Heart right ventricle (tissue), 16 donors: ENCODE measurements around the gene POLD3. TPM values are rescaled to one million over a fixed set of nuclear protein-coding genes. Genes with fewer than 3 reads are reported as not detected.
A peak's percentile ranks its signal among the peaks of the same experiment; 100 is the strongest.

Source experiments
- ATAC-seq, 8 donors: fragments of 200-7000 bp; cut with Tn5 transposase; one replicate each; pipeline ENCODE4 v1.9.1; 2020; ENCODE audit warnings: mild to moderate bottlenecking in 8 of 8, moderate library complexity in 8 of 8, moderate number of reproducible peaks in 1 of 8
- DNase-seq, 2 donors: peaks; one replicate each; pipeline ENCODE4 v3.0.0-alpha.2; 2020
- H3K27ac ChIP-seq, 10 donors: fragments of 200-600 bp; sonication (generic) in 2 of 10; one replicate each; pipeline versions ENCODE4 v1.5.0 to v1.8.0; 2020 to 2022; ENCODE audit warnings: mild to moderate bottlenecking in 3 of 10
- H3K27me3 ChIP-seq, 7 donors: fragments of 200-600 bp; one replicate each; pipeline ENCODE4 v1.8.0; 2021 to 2022; ENCODE audit warnings: mild to moderate bottlenecking in 2 of 7
- H3K36me3 ChIP-seq, 9 donors: fragments of 200-600 bp; sonication (generic) in 1 of 9; one replicate each; pipeline versions ENCODE4 v1.5.0 to v1.8.0; 2020 to 2022; ENCODE audit warnings: mild to moderate bottlenecking in 2 of 9
- H3K4me1 ChIP-seq, 9 donors: fragments of 200-600 bp; sonication (generic) in 1 of 9; one replicate each; pipeline versions ENCODE4 v1.5.0 to v1.8.0; 2020 to 2022; ENCODE audit warnings: mild to moderate bottlenecking in 4 of 9
- H3K4me3 ChIP-seq, 10 donors: fragments of 200-600 bp; sonication (generic) in 2 of 10; one replicate each; pipeline versions ENCODE4 v1.5.0 to v1.8.0; 2020 to 2022; ENCODE audit warnings: mild to moderate bottlenecking in 7 of 10, moderate library complexity in 2 of 10
- H3K9me3 ChIP-seq, 11 donors: fragments of 200-600 bp in 10 of 11; sonication (generic) in 2 of 11; one replicate each; pipeline versions ENCODE4 v1.5.0 to v1.8.0; 2013 to 2022; ENCODE audit warnings: mild to moderate bottlenecking in 2 of 11, control low read depth in 1 of 11, moderate library complexity in 1 of 11
- WGBS, 2 donors: extraction: QIAGEN DNeasy Blood & Tissue Kit; methylation state at CpG; one replicate each; pipeline ENCODE4 v1.1.7; 2013; ENCODE audit warnings: inconsistent platforms in 1 of 2; 5-methylcytosine and 5-hydroxymethylcytosine counted together
- intact Hi-C, 10 donors: fragments of 100-400 bp; cut with DNase I; formaldehyde crosslinking; loops; one replicate each; pipeline versions ENCODE4 v1.11.1 to v1.14.2; 2022
- polyA plus RNA-seq, 2 donors: library from polyadenylated mRNA; stranded (reverse); fragments of 200-250 nt; gene quantifications; one replicate each; pipeline ENCODE4 v1.2.3, GENCODE V29; 2013
- total RNA-seq, 10 donors: library from RNA; stranded (reverse); fragmentation: NEBNext Ultra II Directional in 3 of 10; extraction: Animal tissue kit (Norgen Biotek cat#: 25700) in 3 of 10; gene quantifications; one replicate each; pipeline versions ENCODE4 v1.2.1 to v1.2.4, GENCODE V29; 2021 to 2023
- TF ChIP-seq, protein P1 (sequence below), 9 donors: fragments of 200-600 bp; sonication (generic) in 2 of 9; IDR thresholded peaks; one replicate each; pipeline versions ENCODE4 v1.5.0 to v1.8.0; 2021 to 2022; ENCODE audit warnings: antibody characterized with exemption in 9 of 9, mild to moderate bottlenecking in 5 of 9, moderate library complexity in 1 of 9
- donor health status: Arrhythmogenic right ventricular cardiomyopathy.
- donor health status: ischemic (EF 13 %, LVEDD 7.1; RV severe dilation, severe dysfunction).
- donor health status: healthy with polysubstance abuse.
- donor health status: DM: no; HTN: yes; CAD: no.
- donor health status: DM: no; HTN: no; CAD: no.
- donor health status: ischemic (EF 25% LVEDD 6.9; RV normal size, moderate dysfunction).
- donor health status: ischemic (EF 25% LVEDD 5.7; RV mildly dilated, moderate dysfunction).
- donor health status: healthy.
- donor health status: DM: yes; HTN: yes; CAD: no.
- donor health status: Ischemic cardiomyopathy.
- donor health status: ischemic (EF 35%, LVEDD 5.7; RV mildly dilated, moderate dysfunction).
- donor health status: nonischemic (EF 11% LVEDD 7.7; RV severe dilation, severe dysfunction).
- donor health status: DM: yes; HTN: yes; CAD: no.
- donor health status: PGD.
- donor health status: ischemic (EF 29% LVEDD 5.4; RV normal size, mild dysfunction).
- donor health status: nonischemic (EF 23%, LVEDD 6.1; RV moderate dilation, normal function).

Gene POLD3
- total and polyA plus RNA-seq, 12 donors = 4.7 to 8.8 (median 7.9) TPM

DNA sequence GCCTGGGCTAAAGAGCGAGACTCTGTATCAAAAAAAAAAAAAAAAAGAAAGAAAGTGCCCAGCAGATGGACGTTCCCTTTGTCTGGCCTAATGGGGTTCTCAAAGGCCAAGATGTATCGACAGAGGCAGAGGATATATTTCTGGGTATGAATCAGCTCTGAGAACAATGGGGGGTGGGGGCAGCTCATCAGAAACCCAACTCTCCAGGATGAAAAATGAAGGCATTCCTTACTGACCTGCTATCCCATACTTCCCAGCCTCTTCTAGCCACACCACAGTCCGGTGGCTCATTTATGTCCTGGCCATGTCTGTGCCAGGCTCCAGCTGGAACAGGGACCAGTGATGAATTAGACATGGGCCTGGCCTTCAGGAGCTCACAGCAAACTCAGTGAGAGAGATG lies 15.2 kb upstream of the POLD3 start:
- ATAC-seq = no peak
- Histone ChIP-seq H3K4me1 (peaks cover 0 to 22% (median 0%) of the 10 kb centered on the region in 9 donors), H3K9me3 (no peaks in the 10 kb centered on the region), H3K27me3 (peaks cover 0 to 7% (median 0%) of the 10 kb centered on the region in 7 donors), H3K4me3 (no peak overlapping the region), H3K27ac (no peak overlapping the region), H3K36me3 (no peaks in the 10 kb centered on the region)
- WGBS, 2 donors = 77 to 80% methylated on average over 4 of the region's 4 CpGs
- TF ChIP-seq, protein P1, sequence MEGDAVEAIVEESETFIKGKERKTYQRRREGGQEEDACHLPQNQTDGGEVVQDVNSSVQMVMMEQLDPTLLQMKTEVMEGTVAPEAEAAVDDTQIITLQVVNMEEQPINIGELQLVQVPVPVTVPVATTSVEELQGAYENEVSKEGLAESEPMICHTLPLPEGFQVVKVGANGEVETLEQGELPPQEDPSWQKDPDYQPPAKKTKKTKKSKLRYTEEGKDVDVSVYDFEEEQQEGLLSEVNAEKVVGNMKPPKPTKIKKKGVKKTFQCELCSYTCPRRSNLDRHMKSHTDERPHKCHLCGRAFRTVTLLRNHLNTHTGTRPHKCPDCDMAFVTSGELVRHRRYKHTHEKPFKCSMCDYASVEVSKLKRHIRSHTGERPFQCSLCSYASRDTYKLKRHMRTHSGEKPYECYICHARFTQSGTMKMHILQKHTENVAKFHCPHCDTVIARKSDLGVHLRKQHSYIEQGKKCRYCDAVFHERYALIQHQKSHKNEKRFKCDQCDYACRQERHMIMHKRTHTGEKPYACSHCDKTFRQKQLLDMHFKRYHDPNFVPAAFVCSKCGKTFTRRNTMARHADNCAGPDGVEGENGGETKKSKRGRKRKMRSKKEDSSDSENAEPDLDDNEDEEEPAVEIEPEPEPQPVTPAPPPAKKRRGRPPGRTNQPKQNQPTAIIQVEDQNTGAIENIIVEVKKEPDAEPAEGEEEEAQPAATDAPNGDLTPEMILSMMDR (IDR thresholded peaks at IDR 0.05) = no peak
- intact Hi-C loops = loop anchor here in 6 of 10 donors (10.0 kb wide), 2 partner anchors 192 to 322 kb away; no protein-coding TSS in a partner anchor
- DNase-seq = no peak

DNA sequence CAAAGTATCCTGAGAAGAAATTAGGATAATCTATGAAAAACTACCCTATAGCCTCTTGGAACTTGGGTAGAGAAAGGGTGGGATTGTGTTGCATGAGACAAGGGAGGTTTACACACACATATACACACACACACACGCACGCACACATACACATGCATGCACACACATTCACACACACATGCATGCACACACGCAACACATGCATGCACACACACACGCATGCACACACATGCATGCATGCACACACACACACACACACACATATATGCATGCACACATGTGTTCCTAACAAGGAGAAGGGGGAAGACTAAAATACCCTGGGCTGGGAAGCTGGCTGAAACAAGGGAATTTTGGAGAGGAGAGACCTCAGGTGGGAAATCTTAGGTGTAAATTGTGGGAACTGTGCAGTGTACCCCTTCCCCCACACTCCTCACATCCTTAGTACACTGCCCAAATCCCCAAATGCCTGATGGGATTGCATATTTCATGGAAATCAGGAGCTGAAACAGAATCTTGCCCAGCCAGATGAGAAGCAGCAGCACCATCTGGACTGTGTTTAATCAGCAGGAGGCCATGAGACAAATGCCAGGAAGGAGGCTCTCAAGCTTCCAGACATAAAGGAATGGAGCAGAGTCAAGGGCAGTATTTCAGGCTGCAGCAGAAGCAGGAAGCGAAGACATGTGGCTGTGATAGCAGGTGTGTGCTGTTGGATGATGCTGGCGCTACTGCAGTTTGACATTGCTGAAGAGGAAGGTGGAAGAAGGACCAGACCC lies 14.6 kb upstream of the POLD3 start:
- Histone ChIP-seq H3K9me3 (no peaks in the 10 kb centered on the region), H3K4me3 (no peak overlapping the region), H3K36me3 (no peaks in the 10 kb centered on the region), H3K27me3 (peaks cover 0 to 7% (median 0%) of the 10 kb centered on the region in 7 donors), H3K4me1 (peaks cover 0 to 22% (median 0%) of the 10 kb centered on the region in 9 donors), H3K27ac (no peak overlapping the region)
- DNase-seq (no peak), ATAC-seq (no peak)
- TF ChIP-seq, protein P1 (IDR thresholded peaks at IDR 0.05) = no peak
- 78 to 89% methylated on average over 6 of the region's 6 CpGs for WGBS, 2 donors
- intact Hi-C loops = loop anchor here in 6 of 10 donors (10.0 kb wide), 2 partner anchors 193 to 323 kb away; no protein-coding TSS in a partner anchor

DNA sequence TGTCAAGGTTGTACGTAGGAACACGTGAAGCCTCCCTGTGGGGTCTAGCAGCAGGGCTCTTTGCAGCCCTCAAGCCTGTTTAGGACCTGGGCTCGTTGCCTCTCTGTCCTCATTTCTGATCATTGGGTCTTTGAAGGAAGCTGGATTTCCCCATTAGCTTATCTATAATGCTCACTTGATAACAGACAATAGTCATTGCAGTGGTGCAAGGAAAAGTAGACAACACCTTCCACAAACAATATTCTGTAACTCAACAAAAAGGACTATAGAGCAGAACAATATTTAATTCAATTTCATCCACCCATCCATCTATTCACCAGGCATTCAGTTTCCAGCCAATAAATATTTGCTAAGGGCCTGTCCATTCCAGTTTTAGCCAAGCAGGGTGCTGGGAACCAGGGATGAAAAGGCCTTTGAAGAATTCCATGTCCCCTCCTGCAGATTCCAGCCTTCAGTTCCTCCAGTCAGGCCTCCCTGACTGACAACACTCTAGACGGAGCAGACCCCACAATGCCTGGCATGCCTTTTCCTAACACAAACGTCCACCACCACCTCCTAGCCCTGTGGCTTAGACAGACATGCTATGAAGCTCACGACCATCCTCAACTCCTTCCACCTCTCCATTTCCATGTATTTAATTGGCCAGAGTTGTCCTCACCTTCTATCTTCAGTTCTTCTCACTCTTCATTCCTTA lies 12.7 kb upstream of the POLD3 start:
- 60 to 61% methylated on average over 6 of the region's 6 CpGs for WGBS, 2 donors
- Histone ChIP-seq H3K4me3 (no peak overlapping the region), H3K4me1 (peaks cover 0 to 22% (median 0%) of the 10 kb centered on the region in 9 donors), H3K9me3 (no peaks in the 10 kb centered on the region), H3K27me3 (no peaks in the 10 kb centered on the region), H3K36me3 (no peaks in the 10 kb centered on the region), H3K27ac (no peak overlapping the region)
- intact Hi-C loops = loop anchor here in 6 of 10 donors (10.0 kb wide), 2 partner anchors 195 to 325 kb away; no protein-coding TSS in a partner anchor
- DNase-seq (no peak), ATAC-seq (no peak)
- TF ChIP-seq, protein P1 (IDR thresholded peaks at IDR 0.05) = no peak

DNA sequence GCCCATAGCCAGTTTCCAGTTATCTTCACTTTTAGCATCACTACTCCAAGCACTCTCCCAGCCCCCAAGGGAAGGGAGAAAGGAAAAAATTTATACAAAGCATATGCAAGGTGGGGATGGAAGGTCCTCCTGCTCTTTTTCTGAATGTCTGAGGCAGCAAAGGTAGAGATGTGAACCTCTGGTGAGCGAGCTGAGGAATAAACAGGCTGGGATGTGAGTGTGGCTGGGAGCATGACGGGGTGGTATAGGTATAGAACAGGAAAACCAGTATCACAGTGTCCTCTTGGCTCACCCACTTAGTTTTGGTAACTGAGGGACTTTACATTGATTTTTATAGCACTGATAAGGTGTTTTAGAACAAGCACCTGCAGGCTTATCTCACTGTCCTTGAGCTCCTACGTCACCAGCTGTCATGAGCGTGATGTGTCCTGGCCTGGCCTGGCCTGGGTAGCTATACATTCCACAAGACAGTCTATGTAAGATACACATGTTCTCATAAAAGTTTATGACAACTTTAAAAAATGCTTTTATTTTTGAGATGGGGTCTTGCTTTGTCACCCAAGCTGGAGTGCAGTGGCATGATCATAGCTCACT lies 10.3 kb upstream of the POLD3 start:
- Histone ChIP-seq H3K4me3 (no peak overlapping the region), H3K4me1 (peaks cover 0 to 22% (median 0%) of the 10 kb centered on the region in 9 donors), H3K36me3 (no peaks in the 10 kb centered on the region), H3K27me3 (no peaks in the 10 kb centered on the region), H3K9me3 (no peaks in the 10 kb centered on the region), H3K27ac (peak overlapping the region in 1 of 10 donors; percentile 84)
- TF ChIP-seq, protein P1 (IDR thresholded peaks at IDR 0.05) = no peak
- DNase-seq (no peak), ATAC-seq (peak in 1 of 8 donors; percentile 22)
- 70 to 77% methylated on average over 4 of the region's 4 CpGs for WGBS, 2 donors
- intact Hi-C loops = no loop called here
